B cell (primary cell): ENCODE results near the gene SLC7A6. TPM values are rescaled to one million over a fixed set of nuclear protein-coding genes. Genes with fewer than 3 reads are reported as not detected.

Source experiments
- ATAC-seq: fragments of 200-7000 bp; cut with Tn5 transposase; one replicate; pipeline ENCODE4 v1.10.0; 2021; ENCODE audit warnings: low read depth, mild to moderate bottlenecking, moderate number of reproducible peaks, moderate library complexity
- CTCF ChIA-PET: fragments of 350-600 bp; sonication (Branson Sonifier 250); formaldehyde crosslinking; loops from one replicate; lab custom pipeline; 2021; ENCODE audit warnings: antibody characterized with exemption, inconsistent platforms; lab: Charles Lee
- POLR2A ChIA-PET: fragments of 350-600 bp; sonication (Branson Sonifier 250); formaldehyde crosslinking; loops from one replicate; lab custom pipeline; 2021; ENCODE audit warnings: antibody characterized with exemption; lab: Charles Lee
- DNase-seq: peaks from one replicate; pipeline ENCODE4 v3.0.0; 2013
- H2AFZ ChIP-seq: 2 replicates; pipeline ENCODE4 v1.6.1; 2012; ENCODE audit warnings: mild to moderate bottlenecking, low read depth, low read length; ENCODE audit not compliant: insufficient read depth, poor library complexity, severe bottlenecking
- H3K27ac ChIP-seq, 2 donors: 1 replicate in 1 of 2; 2 replicates in 1 of 2; pipeline ENCODE4 v1.5.1; 2012 to 2013; ENCODE audit warnings: low read length in 2 of 2, mild to moderate bottlenecking in 2 of 2, moderate library complexity in 1 of 2
- H3K27me3 ChIP-seq, 4 experiments: fragments of 200-600 bp in 1 of 4; sonication (generic) in 1 of 4; replicated peaks in 1 of 4; 1 replicate in 2 of 4; 2 replicates in 2 of 4; pipeline versions ENCODE4 v1.6.1 to v1.7.0; 2013 to 2016; ENCODE audit warnings: low read length in 3 of 4, mild to moderate bottlenecking in 2 of 4, mixed read lengths in 1 of 4, moderate library complexity in 1 of 4; ENCODE audit not compliant: insufficient read depth in 4 of 4, control insufficient read depth in 3 of 4; ENCODE audit errors: control extremely low read depth in 1 of 4
- H3K36me3 ChIP-seq, 2 experiments: replicated peaks in 1 of 2; 1 replicate in 1 of 2; 2 replicates in 1 of 2; pipeline versions ENCODE4 v1.6.1 to v1.7.1; 2013; ENCODE audit warnings: low read length in 1 of 2; ENCODE audit not compliant: insufficient read depth in 2 of 2, control insufficient read depth in 1 of 2; ENCODE audit errors: control extremely low read depth in 1 of 2, extremely low read depth in 1 of 2
- H3K4me1 ChIP-seq, 2 donors: fragments of 200-600 bp in 1 of 2; sonication (generic) in 1 of 2; 1 replicate in 1 of 2; 2 replicates in 1 of 2; pipeline versions ENCODE4 v1.5.1 to v1.6.1; 2013 to 2017; ENCODE audit warnings: low read length in 2 of 2; ENCODE audit not compliant: control insufficient read depth in 2 of 2, insufficient read depth in 2 of 2
- H3K4me2 ChIP-seq: replicated peaks from 2 replicates; pipeline ENCODE3; 2012; ENCODE audit warnings: mild to moderate bottlenecking, low read depth, low read length; ENCODE audit not compliant: poor library complexity, severe bottlenecking
- H3K4me3 ChIP-seq, 5 experiments: fragments of 200-600 bp in 1 of 5; sonication (generic) in 1 of 5; 1 replicate in 3 of 5; 2 replicates in 2 of 5; pipeline versions ENCODE4 v1.5.1 to v1.7.0; 2011 to 2016; ENCODE audit warnings: low read length in 4 of 5, mild to moderate bottlenecking in 4 of 5, low read depth in 2 of 5, control low read depth in 1 of 5, moderate library complexity in 1 of 5; ENCODE audit not compliant: insufficient read depth in 1 of 5; ENCODE audit errors: control extremely low read depth in 1 of 5, extremely low read depth in 1 of 5
- H3K79me2 ChIP-seq: fragments of 200-600 bp; sonication (generic); one replicate; pipeline ENCODE4 v1.6.0; 2016; ENCODE audit warnings: low read length; ENCODE audit not compliant: control insufficient read depth, insufficient read depth
- H3K9ac ChIP-seq: fragments of 200-600 bp; sonication (generic); 2 replicates; pipeline ENCODE4 v1.6.1; 2017; ENCODE audit warnings: mild to moderate bottlenecking, low read length, moderate library complexity
- H3K9me3 ChIP-seq, 3 donors: one replicate each; pipeline versions ENCODE4 v1.6.1 to v1.7.1; 2013; ENCODE audit warnings: low read length in 2 of 3; ENCODE audit not compliant: control insufficient read depth in 2 of 3, insufficient read depth in 1 of 3; ENCODE audit errors: control extremely low read depth in 1 of 3
- H4K20me1 ChIP-seq: 2 replicates; pipeline ENCODE4 v1.6.0; 2012; ENCODE audit warnings: mild to moderate bottlenecking, low read length; ENCODE audit not compliant: insufficient read depth, control insufficient read depth, poor library complexity, severe bottlenecking
- H3K27ac Mint-ChIP-seq: one replicate; pipeline ENCODE4 v1.8.0; 2021; ENCODE audit warnings: mixed read lengths
- H3K27me3 Mint-ChIP-seq: one replicate; pipeline ENCODE4 v1.8.0; 2021; ENCODE audit warnings: mixed read lengths
- H3K4me1 Mint-ChIP-seq: one replicate; pipeline ENCODE4 v1.8.0; 2021; ENCODE audit warnings: mixed read lengths
- H3K4me3 Mint-ChIP-seq: one replicate; pipeline ENCODE4 v1.8.0; 2021; ENCODE audit warnings: mixed read lengths
- H3K9me3 Mint-ChIP-seq: one replicate; pipeline ENCODE4 v1.8.0; 2022; ENCODE audit warnings: mixed read lengths; ENCODE audit not compliant: insufficient read depth
- EZH2 ChIP-seq: IDR thresholded peaks from 2 replicates; pipeline ENCODE4 v1.6.1; 2012; ENCODE audit warnings: borderline replicate concordance, low read depth, mild to moderate bottlenecking, moderate library complexity, low read length; ENCODE audit not compliant: insufficient read depth, poor library complexity, severe bottlenecking
- WGBS: methylation state at CpG from one replicate; pipeline ENCODE4 v1.1.5; 2013; ENCODE audit warnings: missing lambda C conversion rate; ENCODE audit not compliant: insufficient coverage; 5-methylcytosine and 5-hydroxymethylcytosine counted together
- intact Hi-C: fragments of 100-400 bp; cut with micrococcal nuclease; formaldehyde crosslinking; loops from one replicate; pipeline ENCODE4 v1.10.0; 2022
- polyA plus RNA-seq: library from polyadenylated mRNA; depleted of rRNA; stranded (reverse); fragments of >200 nt; gene quantifications from 2 replicates; pipeline ENCODE4 v1.2.3, GENCODE V29; 2012
- total RNA-seq, 2 donors: library from RNA; stranded (reverse); fragments of 120-200 nt in 1 of 2; gene quantifications; 1 replicate in 1 of 2; 2 replicates in 1 of 2; pipeline versions ENCODE4 v1.2.3 to v1.2.4, GENCODE V29; 2013 to 2022
- TF ChIP-seq, protein P1 (sequence below): fragments of 200-600 bp; IDR thresholded peaks from one replicate; pipeline ENCODE4 v1.8.0; 2022; ENCODE audit warnings: antibody characterized with exemption, mild to moderate bottlenecking

Gene SLC7A6
- total and polyA plus RNA-seq, 2 donors (not counting 1 experiment from before 2014, with no cell fraction given) = 73.8 to 85.1 TPM

DNA sequence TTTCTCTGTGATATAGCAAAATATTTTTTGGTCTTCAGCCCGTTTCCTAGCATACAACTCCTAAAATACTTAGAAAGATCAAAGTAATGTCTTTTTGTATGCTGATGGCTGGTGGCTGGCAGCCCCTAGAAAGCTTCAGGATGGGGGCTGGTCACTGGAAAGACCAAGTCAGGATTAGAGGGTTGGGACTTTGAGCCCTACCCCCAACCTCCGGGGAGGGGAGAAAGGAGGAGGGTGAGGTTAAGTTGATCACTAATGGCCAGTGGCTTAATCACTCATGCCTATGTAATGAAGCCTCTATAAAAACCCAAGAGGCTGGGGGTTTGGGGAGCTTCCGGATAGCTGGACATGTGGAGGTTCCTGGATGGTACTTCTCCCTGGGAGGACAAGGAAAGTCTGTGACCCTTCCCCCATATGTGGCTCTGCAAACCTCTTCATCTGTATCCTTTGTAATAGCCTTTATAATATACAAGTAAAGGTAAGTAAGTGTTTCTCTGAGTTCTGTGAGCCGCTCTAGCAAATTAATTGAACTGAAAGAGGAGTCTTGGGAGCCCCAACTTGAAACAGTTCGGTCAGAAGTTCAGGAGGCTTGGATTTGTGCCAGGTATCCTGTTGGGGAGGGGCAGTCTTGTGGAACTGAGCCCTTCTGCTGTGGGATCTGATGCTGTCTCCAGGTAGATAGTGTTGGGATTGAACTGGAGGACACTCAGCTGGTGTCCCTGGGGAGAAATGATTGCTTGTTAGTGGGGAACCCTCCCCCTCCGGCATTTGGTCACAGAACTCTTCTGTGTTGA lies 3.5 kb downstream of the SLC7A6 start:
- Histone ChIP-seq H3K4me1 (peaks cover 27 to 47% of the 10 kb centered on the region in 2 donors), H3K9me3 (peaks cover 0 to 4% (median 0%) of the 10 kb centered on the region in 3 donors), H2AFZ (no peak overlapping the region), H3K4me3 (no peak overlapping the region), H3K4me2 (no peak overlapping the region), H4K20me1 (peaks cover 24% of the 10 kb centered on the region), H3K9ac (no peak overlapping the region), H3K27ac (peak overlapping the region in 1 of 2 donors; percentile 17), H3K27me3 (no peaks in the 10 kb centered on the region), H3K36me3 (peaks cover 0 to 29% of the 10 kb centered on the region in 2 experiments), H3K79me2 (peaks cover 97% of the 10 kb centered on the region)
- peaks cover 54% of the 10 kb centered on the region for H3K4me1 Mint-ChIP-seq
- WGBS = 96% methylated on average over 2 of the region's 6 CpGs
- H3K4me3 Mint-ChIP-seq = no peak overlapping the region
- peak overlapping the region; percentile 66 for H3K27ac Mint-ChIP-seq
- TF ChIP-seq EZH2 = no peak
- TF ChIP-seq, protein P1, sequence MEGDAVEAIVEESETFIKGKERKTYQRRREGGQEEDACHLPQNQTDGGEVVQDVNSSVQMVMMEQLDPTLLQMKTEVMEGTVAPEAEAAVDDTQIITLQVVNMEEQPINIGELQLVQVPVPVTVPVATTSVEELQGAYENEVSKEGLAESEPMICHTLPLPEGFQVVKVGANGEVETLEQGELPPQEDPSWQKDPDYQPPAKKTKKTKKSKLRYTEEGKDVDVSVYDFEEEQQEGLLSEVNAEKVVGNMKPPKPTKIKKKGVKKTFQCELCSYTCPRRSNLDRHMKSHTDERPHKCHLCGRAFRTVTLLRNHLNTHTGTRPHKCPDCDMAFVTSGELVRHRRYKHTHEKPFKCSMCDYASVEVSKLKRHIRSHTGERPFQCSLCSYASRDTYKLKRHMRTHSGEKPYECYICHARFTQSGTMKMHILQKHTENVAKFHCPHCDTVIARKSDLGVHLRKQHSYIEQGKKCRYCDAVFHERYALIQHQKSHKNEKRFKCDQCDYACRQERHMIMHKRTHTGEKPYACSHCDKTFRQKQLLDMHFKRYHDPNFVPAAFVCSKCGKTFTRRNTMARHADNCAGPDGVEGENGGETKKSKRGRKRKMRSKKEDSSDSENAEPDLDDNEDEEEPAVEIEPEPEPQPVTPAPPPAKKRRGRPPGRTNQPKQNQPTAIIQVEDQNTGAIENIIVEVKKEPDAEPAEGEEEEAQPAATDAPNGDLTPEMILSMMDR = no peak
- ATAC-seq (no peak), DNase-seq (no peak)
- no peaks in the 10 kb centered on the region for H3K27me3 Mint-ChIP-seq
- intact Hi-C loops = loop anchor here (10.0 kb wide), 1 partner anchor 257 kb away; no protein-coding TSS in a partner anchor
- CTCF ChIA-PET = interaction anchor here (0.8 to 1.6 kb wide), 4 partner anchors 17 to 61 kb away, joined by 3 to 7 read pairs (median 4); partner anchors contain the start of genes PRMT7 and SLC7A6OS
- H3K9me3 Mint-ChIP-seq = no peaks in the 10 kb centered on the region
- POLR2A ChIA-PET = interaction anchor here (0.6 kb wide), 1 partner anchor 16 kb away, joined by 3 read pairs; no protein-coding TSS in a partner anchor

DNA sequence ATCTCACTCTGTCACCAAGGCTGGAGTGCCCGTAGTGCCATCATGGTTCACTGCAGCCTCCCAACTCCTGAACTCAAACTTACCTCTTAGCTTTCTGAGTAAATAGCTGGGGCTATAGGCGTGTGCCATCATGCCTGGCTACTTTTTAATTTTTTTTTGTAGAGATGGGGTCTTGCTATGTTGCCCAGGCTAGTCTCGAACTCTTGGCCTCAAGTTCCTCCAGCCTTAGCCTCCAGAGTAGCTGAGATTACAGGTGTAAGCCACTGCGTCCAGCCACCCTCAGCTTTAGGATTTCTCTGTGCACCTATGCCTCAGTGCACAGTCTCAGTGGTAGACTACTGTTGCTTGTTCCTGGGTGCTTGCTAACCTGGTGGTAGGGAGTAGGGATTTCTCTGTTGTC lies 5.5 kb downstream of the SLC7A6 start:
- no peak overlapping the region for H2AFZ ChIP-seq
- TF ChIP-seq, protein P1 = no peak
- no peak for TF ChIP-seq EZH2
- DNase-seq = no peak
- H4K20me1 ChIP-seq = peaks cover 39% of the 10 kb centered on the region
- H3K27me3 Mint-ChIP-seq = no peaks in the 10 kb centered on the region
- intact Hi-C loops = loop anchor here (10.0 kb wide), 1 partner anchor 255 kb away; no protein-coding TSS in a partner anchor
- no peak for ATAC-seq
- ChIA-PET CTCF (interaction anchor here (0.8 to 1.5 kb wide), 4 partner anchors 11 to 57 kb away, joined by 3 to 4 read pairs (median 3); no protein-coding TSS in a partner anchor), POLR2A (interaction anchor here (0.5 to 0.9 kb wide), 3 partner anchors 41 to 802 kb away, joined by 3 to 12 read pairs (median 3); partner anchors contain the start of genes PRMT7 and SLC7A6OS)
- H3K4me2 ChIP-seq = no peak overlapping the region
- H3K9ac ChIP-seq = no peak overlapping the region
- peaks cover 99% of the 10 kb centered on the region for H3K79me2 ChIP-seq
- WGBS = 83% methylated on average over 2 of the region's 4 CpGs
- H3K27ac Mint-ChIP-seq = no peak overlapping the region
- H3K4me3 ChIP-seq = no peak overlapping the region
- no peaks in the 10 kb centered on the region for H3K9me3 ChIP-seq
- peak overlapping the region; percentile 6 to 71 for H3K27ac ChIP-seq
- peaks cover 8 to 46% of the 10 kb centered on the region in 2 experiments for H3K36me3 ChIP-seq
- no peak overlapping the region for H3K4me3 Mint-ChIP-seq
- H3K9me3 Mint-ChIP-seq = no peaks in the 10 kb centered on the region
- no peaks in the 10 kb centered on the region for H3K27me3 ChIP-seq
- peaks cover 61% of the 10 kb centered on the region for H3K4me1 Mint-ChIP-seq
- H3K4me1 ChIP-seq = peaks cover 40 to 56% of the 10 kb centered on the region in 2 donors
